Neural cell (in vitro differentiated cells): ENCODE data around the gene PPP1R12B. TPM values are rescaled to one million over a fixed set of nuclear protein-coding genes. Genes with fewer than 3 reads are reported as not detected.

Source experiments
- H2AFZ ChIP-seq: fragments of 200-600, 300-800 bp; sonication (generic), shearing (Covaris generic); 2 replicates; pipeline ENCODE4 v1.6.0; 2014; ENCODE audit warnings: low read depth, mild to moderate bottlenecking, antibody characterized with exemption, low read length, moderate library complexity
- H3F3A ChIP-seq: fragments of 200-600 bp; shearing (Covaris generic); 2 replicates; pipeline ENCODE4 v1.6.1; 2016; ENCODE audit warnings: mild to moderate bottlenecking, moderate library complexity, mixed read lengths, antibody characterized with exemption, low read length; ENCODE audit not compliant: insufficient read depth, poor library complexity, severe bottlenecking
- H3K27ac ChIP-seq: fragments of 200-600, 300-800 bp; sonication (generic), shearing (Covaris generic); 2 replicates; pipeline ENCODE4 v1.5.1; 2014; ENCODE audit warnings: mild to moderate bottlenecking, low read length, moderate library complexity
- H3K27me3 ChIP-seq: fragments of 300-800, 200-600 bp; sonication (generic), shearing (Covaris generic); 2 replicates; pipeline ENCODE4 v1.6.0; 2014; ENCODE audit warnings: mild to moderate bottlenecking, low read depth, low read length, moderate library complexity; ENCODE audit not compliant: insufficient read depth
- H3K36me3 ChIP-seq: fragments of 300-800, 200-600 bp; sonication (generic), shearing (Covaris generic); 2 replicates; pipeline ENCODE4 v1.5.1; 2014; ENCODE audit warnings: mild to moderate bottlenecking, antibody characterized with exemption, low read length, moderate library complexity; ENCODE audit not compliant: insufficient read depth
- H3K4me2 ChIP-seq: fragments of 300-800, 200-600 bp; sonication (generic), shearing (Covaris generic); 2 replicates; pipeline ENCODE4 v1.6.0; 2014; ENCODE audit warnings: mild to moderate bottlenecking, low read length
- H3K4me3 ChIP-seq: fragments of 300-800, 200-600 bp; sonication (generic), shearing (Covaris generic); 2 replicates; pipeline ENCODE4 v1.5.1; 2014; ENCODE audit warnings: mild to moderate bottlenecking, low read length, moderate library complexity
- H3K79me2 ChIP-seq: fragments of 200-600 bp; shearing (Covaris generic); replicated peaks from 2 replicates; pipeline ENCODE4 v1.6.0; 2014; ENCODE audit warnings: mild to moderate bottlenecking, low read length, moderate library complexity; ENCODE audit not compliant: insufficient read depth
- H3K9ac ChIP-seq: fragments of 300-800, 200-600 bp; sonication (generic), shearing (Covaris generic); 2 replicates; pipeline ENCODE4 v1.6.1; 2016; ENCODE audit warnings: mild to moderate bottlenecking, low read length, mixed read lengths
- H3K9me2 ChIP-seq: fragments of 200-600 bp; shearing (Covaris generic); 2 replicates; pipeline ENCODE4 v1.6.1; 2016; ENCODE audit warnings: mild to moderate bottlenecking, low read length, mixed read lengths; ENCODE audit not compliant: insufficient read depth
- H3K9me3 ChIP-seq: fragments of 200-600, 300-800 bp; sonication (generic), shearing (Covaris generic); 2 replicates; pipeline ENCODE4 v1.6.1; 2016; ENCODE audit warnings: mild to moderate bottlenecking, mixed run types, low read length, moderate library complexity, mixed read lengths
- H4K20me1 ChIP-seq: fragments of 200-600 bp; shearing (Covaris generic); 2 replicates; pipeline ENCODE4 v1.6.1; 2016; ENCODE audit warnings: mild to moderate bottlenecking, mixed run types; ENCODE audit not compliant: insufficient read depth
- EP300 ChIP-seq: fragments of 450-650 bp; conservative IDR thresholded peaks from 2 replicates; pipeline ENCODE4 v1.6.1; 2014; ENCODE audit warnings: antibody characterized with exemption, mild to moderate bottlenecking, moderate library complexity; ENCODE audit not compliant: poor library complexity, severe bottlenecking
- EZH2 ChIP-seq: fragments of 200-600, 300-800 bp; shearing (Covaris generic), sonication (generic); IDR thresholded peaks from 2 replicates; pipeline ENCODE4 v1.6.1; 2014; ENCODE audit warnings: antibody characterized with exemption, low read length, borderline replicate concordance, mild to moderate bottlenecking; ENCODE audit not compliant: insufficient read depth, poor library complexity, severe bottlenecking
- MXI1 ChIP-seq: fragments of 450-650 bp; conservative IDR thresholded peaks from 2 replicates; pipeline ENCODE4 v1.6.1; 2014; ENCODE audit warnings: antibody characterized with exemption, mild to moderate bottlenecking; ENCODE audit not compliant: poor library complexity, severe bottlenecking
- POLR2AphosphoS5 ChIP-seq: IDR thresholded peaks from 2 replicates; pipeline ENCODE4 v1.6.1; 2012
- RAD21 ChIP-seq: fragments of 450-650 bp; conservative IDR thresholded peaks from 2 replicates; pipeline ENCODE4 v1.6.1; 2014; ENCODE audit warnings: antibody characterized with exemption, mild to moderate bottlenecking, moderate library complexity
- SMC3 ChIP-seq: fragments of 450-650 bp; conservative IDR thresholded peaks from 2 replicates; pipeline ENCODE4 v1.6.1; 2014; ENCODE audit warnings: antibody characterized with exemption, mild to moderate bottlenecking, moderate library complexity; ENCODE audit not compliant: poor library complexity
- TAF1 ChIP-seq: IDR thresholded peaks from 2 replicates; pipeline ENCODE4 v1.6.1; 2012; ENCODE audit warnings: low read depth
- polyA plus RNA-seq: library from polyadenylated mRNA; depleted of rRNA; stranded (reverse); fragments of >200 nt; gene quantifications from 2 replicates; pipeline ENCODE4 v1.2.3, GENCODE V29; 2014
- TF ChIP-seq, protein P1 (sequence below): IDR thresholded peaks from 2 replicates; pipeline ENCODE4 v1.6.1; 2012; ENCODE audit warnings: borderline replicate concordance
- TF ChIP-seq, protein P2 (sequence below): fragments of 450-650 bp; IDR thresholded peaks from 2 replicates; pipeline ENCODE4 v1.5.1; 2014; ENCODE audit warnings: antibody characterized with exemption, mild to moderate bottlenecking, moderate library complexity; ENCODE audit not compliant: poor library complexity, severe bottlenecking

The PPP1R12B gene
- polyA plus RNA-seq, 1 donor from 2014 or later: 9.8 TPM

DNA sequence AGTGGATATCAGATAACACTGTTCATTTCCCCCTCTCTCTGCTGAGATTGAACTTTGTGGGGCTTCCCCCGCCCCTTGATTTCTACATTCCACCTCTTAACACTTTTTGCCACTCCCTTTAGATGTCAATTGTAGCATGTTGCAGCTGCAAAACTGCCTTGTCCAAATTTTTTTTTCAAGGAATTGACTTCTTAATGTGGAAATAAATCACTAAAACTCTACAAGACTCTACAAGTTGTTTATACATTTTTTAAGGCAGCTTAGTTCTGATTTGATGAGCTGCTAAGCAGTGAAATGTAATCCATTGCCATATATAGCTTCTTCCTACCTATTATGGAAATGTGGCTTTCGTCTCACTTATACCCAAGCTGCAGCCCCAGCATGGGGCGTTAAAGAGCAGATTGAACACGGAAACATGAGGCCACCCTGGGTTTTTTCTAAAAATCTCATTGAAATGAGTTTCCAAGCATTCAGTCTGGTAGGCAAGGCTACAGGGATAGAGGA, 229.6 kb downstream of the PPP1R12B start:
- no peak overlapping the region for H3K27ac ChIP-seq
- peaks cover 4% of the 10 kb centered on the region for H3K27me3 ChIP-seq
- TF ChIP-seq RAD21: no peak
- no peak for TF ChIP-seq POLR2AphosphoS5
- no peaks in the 10 kb centered on the region for H3F3A ChIP-seq
- no peaks in the 10 kb centered on the region for H3K9me3 ChIP-seq
- H3K79me2 ChIP-seq: no peaks in the 10 kb centered on the region
- H3K9ac ChIP-seq: no peak overlapping the region
- H4K20me1 ChIP-seq: no peaks in the 10 kb centered on the region
- peaks cover 4% of the 10 kb centered on the region for H3K36me3 ChIP-seq
- H2AFZ ChIP-seq: no peak overlapping the region
- no peak overlapping the region for H3K4me2 ChIP-seq
- no peaks in the 10 kb centered on the region for H3K9me2 ChIP-seq
- H3K4me3 ChIP-seq: no peak overlapping the region

DNA sequence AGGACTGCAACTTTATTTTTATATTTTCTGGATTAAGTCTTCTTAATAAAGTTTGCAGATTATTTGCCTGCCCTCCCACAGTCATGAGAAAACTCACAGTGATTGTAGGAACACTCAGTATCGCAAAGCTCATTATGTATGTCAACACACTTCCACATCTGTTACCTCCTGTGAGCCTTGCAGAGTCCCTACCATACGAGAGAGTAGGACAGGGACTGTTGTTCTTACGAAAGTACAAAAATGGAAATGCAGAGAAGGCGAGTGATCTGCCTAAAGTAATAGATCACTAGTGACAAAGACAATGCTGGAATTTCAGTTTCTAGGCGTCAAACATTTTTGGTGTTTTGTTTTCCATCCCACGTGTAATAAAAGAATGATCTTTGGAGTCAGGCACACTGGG, 230.1 kb downstream of the PPP1R12B start:
- Histone ChIP-seq H3K27ac (no peak overlapping the region), H3K9ac (no peak overlapping the region), H3F3A (no peaks in the 10 kb centered on the region), H3K4me3 (no peak overlapping the region), H3K79me2 (no peaks in the 10 kb centered on the region), H3K36me3 (peaks cover 4% of the 10 kb centered on the region), H3K27me3 (peaks cover 4% of the 10 kb centered on the region), H4K20me1 (no peaks in the 10 kb centered on the region), H3K9me3 (no peaks in the 10 kb centered on the region), H2AFZ (no peak overlapping the region), H3K4me2 (no peak overlapping the region), H3K9me2 (no peaks in the 10 kb centered on the region)
- TF ChIP-seq MXI1 (no peak), RAD21 (no peak), POLR2AphosphoS5 (no peak), SMC3 (no peak), TAF1 (no peak), EZH2 (no peak), EP300 (no peak)
- TF ChIP-seq, protein P1, sequence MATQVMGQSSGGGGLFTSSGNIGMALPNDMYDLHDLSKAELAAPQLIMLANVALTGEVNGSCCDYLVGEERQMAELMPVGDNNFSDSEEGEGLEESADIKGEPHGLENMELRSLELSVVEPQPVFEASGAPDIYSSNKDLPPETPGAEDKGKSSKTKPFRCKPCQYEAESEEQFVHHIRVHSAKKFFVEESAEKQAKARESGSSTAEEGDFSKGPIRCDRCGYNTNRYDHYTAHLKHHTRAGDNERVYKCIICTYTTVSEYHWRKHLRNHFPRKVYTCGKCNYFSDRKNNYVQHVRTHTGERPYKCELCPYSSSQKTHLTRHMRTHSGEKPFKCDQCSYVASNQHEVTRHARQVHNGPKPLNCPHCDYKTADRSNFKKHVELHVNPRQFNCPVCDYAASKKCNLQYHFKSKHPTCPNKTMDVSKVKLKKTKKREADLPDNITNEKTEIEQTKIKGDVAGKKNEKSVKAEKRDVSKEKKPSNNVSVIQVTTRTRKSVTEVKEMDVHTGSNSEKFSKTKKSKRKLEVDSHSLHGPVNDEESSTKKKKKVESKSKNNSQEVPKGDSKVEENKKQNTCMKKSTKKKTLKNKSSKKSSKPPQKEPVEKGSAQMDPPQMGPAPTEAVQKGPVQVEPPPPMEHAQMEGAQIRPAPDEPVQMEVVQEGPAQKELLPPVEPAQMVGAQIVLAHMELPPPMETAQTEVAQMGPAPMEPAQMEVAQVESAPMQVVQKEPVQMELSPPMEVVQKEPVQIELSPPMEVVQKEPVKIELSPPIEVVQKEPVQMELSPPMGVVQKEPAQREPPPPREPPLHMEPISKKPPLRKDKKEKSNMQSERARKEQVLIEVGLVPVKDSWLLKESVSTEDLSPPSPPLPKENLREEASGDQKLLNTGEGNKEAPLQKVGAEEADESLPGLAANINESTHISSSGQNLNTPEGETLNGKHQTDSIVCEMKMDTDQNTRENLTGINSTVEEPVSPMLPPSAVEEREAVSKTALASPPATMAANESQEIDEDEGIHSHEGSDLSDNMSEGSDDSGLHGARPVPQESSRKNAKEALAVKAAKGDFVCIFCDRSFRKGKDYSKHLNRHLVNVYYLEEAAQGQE: no peak
- TF ChIP-seq, protein P2, sequence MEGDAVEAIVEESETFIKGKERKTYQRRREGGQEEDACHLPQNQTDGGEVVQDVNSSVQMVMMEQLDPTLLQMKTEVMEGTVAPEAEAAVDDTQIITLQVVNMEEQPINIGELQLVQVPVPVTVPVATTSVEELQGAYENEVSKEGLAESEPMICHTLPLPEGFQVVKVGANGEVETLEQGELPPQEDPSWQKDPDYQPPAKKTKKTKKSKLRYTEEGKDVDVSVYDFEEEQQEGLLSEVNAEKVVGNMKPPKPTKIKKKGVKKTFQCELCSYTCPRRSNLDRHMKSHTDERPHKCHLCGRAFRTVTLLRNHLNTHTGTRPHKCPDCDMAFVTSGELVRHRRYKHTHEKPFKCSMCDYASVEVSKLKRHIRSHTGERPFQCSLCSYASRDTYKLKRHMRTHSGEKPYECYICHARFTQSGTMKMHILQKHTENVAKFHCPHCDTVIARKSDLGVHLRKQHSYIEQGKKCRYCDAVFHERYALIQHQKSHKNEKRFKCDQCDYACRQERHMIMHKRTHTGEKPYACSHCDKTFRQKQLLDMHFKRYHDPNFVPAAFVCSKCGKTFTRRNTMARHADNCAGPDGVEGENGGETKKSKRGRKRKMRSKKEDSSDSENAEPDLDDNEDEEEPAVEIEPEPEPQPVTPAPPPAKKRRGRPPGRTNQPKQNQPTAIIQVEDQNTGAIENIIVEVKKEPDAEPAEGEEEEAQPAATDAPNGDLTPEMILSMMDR: no peak

DNA sequence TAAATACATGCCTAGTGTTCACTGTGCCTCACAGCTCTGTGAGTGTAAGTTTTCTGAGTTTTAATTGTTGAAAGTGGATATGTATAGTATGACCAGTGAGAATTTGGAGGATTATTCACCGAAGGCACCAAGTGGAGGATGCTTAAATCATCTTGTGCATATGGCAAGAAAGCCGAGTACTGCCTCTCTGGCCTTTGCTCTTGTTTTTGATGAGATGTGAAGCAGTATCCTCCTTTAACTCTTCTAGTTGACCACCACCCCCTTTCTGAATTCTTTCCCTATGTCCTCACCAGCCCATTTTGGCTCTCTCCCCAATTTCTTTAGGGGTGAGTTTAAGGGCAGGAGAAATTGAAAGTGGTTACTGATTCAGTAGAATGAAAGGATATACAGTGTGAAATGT, 231.3 kb downstream of the PPP1R12B start:
- H3K4me2 ChIP-seq: no peak overlapping the region
- no peak overlapping the region for H3K9ac ChIP-seq
- H3F3A ChIP-seq: no peaks in the 10 kb centered on the region

More for the DNA sequence above, 231.3 kb downstream of the PPP1R12B start:
- no peak overlapping the region for H3K27ac ChIP-seq
- H3K36me3 ChIP-seq: peaks cover 4% of the 10 kb centered on the region
- no peaks in the 10 kb centered on the region for H3K9me2 ChIP-seq
- no peaks in the 10 kb centered on the region for H3K79me2 ChIP-seq
- no peaks in the 10 kb centered on the region for H3K9me3 ChIP-seq
- no peak overlapping the region for H2AFZ ChIP-seq
- H3K27me3 ChIP-seq: peaks cover 4% of the 10 kb centered on the region
- H4K20me1 ChIP-seq: no peaks in the 10 kb centered on the region
- H3K4me3 ChIP-seq: no peak overlapping the region
- TF ChIP-seq, protein P2: no peak
- TF ChIP-seq RAD21 (no peak), SMC3 (no peak), EP300 (no peak), TAF1 (no peak), POLR2AphosphoS5 (no peak), EZH2 (no peak), MXI1 (no peak)
- TF ChIP-seq, protein P1: no peak
